ENCODE results near the gene XAB2.

XAB2 gene

GRCh38 chr19:7617172-7617571 is 12.2 kb downstream of the XAB2 start:
- Histone ChIP-seq H3K27me3 (ENCODE audit: control insufficient read depth in 1 of 2, insufficient read depth in 2 of 2, low read length in 2 of 2) (no peaks in the 10 kb centered on the region), H3K27ac (ENCODE audit: low read depth, low read length) (no peak overlapping the region), H3K4me1 (ENCODE audit: insufficient read depth, low read length) (peaks cover 4% of the 10 kb centered on the region), H3K9me3 (ENCODE audit: low read length) (no peaks in the 10 kb centered on the region), H3K36me3 (ENCODE audit: insufficient read depth, low read length) (peaks cover 22% of the 10 kb centered on the region), H3K9ac (ENCODE audit: low read length) (no peak overlapping the region), H3K4me3 (ENCODE audit: low read depth in 1 of 2, low read length in 2 of 2) (no peak overlapping the region)

GRCh38 chr19:7614859-7615741 is 14.2 kb downstream of the XAB2 start:
- H3K27me3 ChIP-seq (ENCODE audit: control insufficient read depth in 1 of 2, insufficient read depth in 2 of 2, low read length in 2 of 2) = no peaks in the 10 kb centered on the region
- H3K4me3 ChIP-seq (ENCODE audit: low read depth in 1 of 2, low read length in 2 of 2) = no peak overlapping the region
- no peaks in the 10 kb centered on the region for H3K9me3 ChIP-seq (ENCODE audit: low read length)
- H3K4me1 ChIP-seq (ENCODE audit: insufficient read depth, low read length) = peaks cover 4% of the 10 kb centered on the region
- H3K9ac ChIP-seq (ENCODE audit: low read length) = no peak overlapping the region
- no peak overlapping the region for H3K27ac ChIP-seq (ENCODE audit: low read depth, low read length)
- H3K36me3 ChIP-seq (ENCODE audit: insufficient read depth, low read length) = peaks cover 6% of the 10 kb centered on the region

GRCh38 chr19:7612282-7613274 is 16.8 kb downstream of the XAB2 start:
- Histone ChIP-seq H3K4me1 (ENCODE audit: insufficient read depth, low read length) (no peaks in the 10 kb centered on the region), H3K4me3 (ENCODE audit: low read depth in 1 of 2, low read length in 2 of 2) (no peak overlapping the region), H3K9me3 (ENCODE audit: low read length) (no peaks in the 10 kb centered on the region), H3K36me3 (ENCODE audit: insufficient read depth, low read length) (no peaks in the 10 kb centered on the region), H3K27ac (ENCODE audit: low read depth, low read length) (no peak overlapping the region), H3K27me3 (ENCODE audit: control insufficient read depth in 1 of 2, insufficient read depth in 2 of 2, low read length in 2 of 2) (no peaks in the 10 kb centered on the region), H3K9ac (ENCODE audit: low read length) (no peak overlapping the region)

- Histone ChIP-seq H3K27ac (ENCODE audit: low read depth, low read length) (no peak overlapping the region), H3K4me3 (ENCODE audit: low read depth in 1 of 2, low read length in 2 of 2) (no peak overlapping the region), H3K9me3 (ENCODE audit: low read length) (no peaks in the 10 kb centered on the region), H3K9ac (ENCODE audit: low read length) (no peak overlapping the region), H3K27me3 (ENCODE audit: control insufficient read depth in 1 of 2, insufficient read depth in 2 of 2, low read length in 2 of 2) (no peaks in the 10 kb centered on the region), H3K4me1 (ENCODE audit: insufficient read depth, low read length) (no peaks in the 10 kb centered on the region), H3K36me3 (ENCODE audit: insufficient read depth, low read length) (no peaks in the 10 kb centered on the region)
Measured at GRCh38 chr19:7611541-7612279, 17.6 kb downstream of the XAB2 start.

GRCh38 chr19:7610491-7611240 is 18.7 kb downstream of the XAB2 start:
- Histone ChIP-seq H3K36me3 (ENCODE audit: insufficient read depth, low read length) (no peaks in the 10 kb centered on the region), H3K4me3 (ENCODE audit: low read depth in 1 of 2, low read length in 2 of 2) (no peak overlapping the region)

GRCh38 chr19:7607874-7608560 is 21.3 kb downstream of the XAB2 start:
- H3K4me1 ChIP-seq (ENCODE audit: insufficient read depth, low read length) = no peaks in the 10 kb centered on the region
- H3K27ac ChIP-seq (ENCODE audit: low read depth, low read length) = no peak overlapping the region
- H3K9me3 ChIP-seq (ENCODE audit: low read length) = no peaks in the 10 kb centered on the region
- H3K4me3 ChIP-seq (ENCODE audit: low read depth in 1 of 2, low read length in 2 of 2) = no peak overlapping the region
- H3K9ac ChIP-seq (ENCODE audit: low read length) = no peak overlapping the region
- peaks cover 0 to 15% of the 10 kb centered on the region in 2 donors for H3K27me3 ChIP-seq (ENCODE audit: control insufficient read depth in 1 of 2, insufficient read depth in 2 of 2, low read length in 2 of 2)
- no peaks in the 10 kb centered on the region for H3K36me3 ChIP-seq (ENCODE audit: insufficient read depth, low read length)

More at GRCh38 chr19:7610491-7611240, 18.7 kb downstream of the XAB2 start:
- H3K27ac ChIP-seq (ENCODE audit: low read depth, low read length) = no peak overlapping the region
- no peaks in the 10 kb centered on the region for H3K9me3 ChIP-seq (ENCODE audit: low read length)
- H3K9ac ChIP-seq (ENCODE audit: low read length) = no peak overlapping the region
- H3K4me1 ChIP-seq (ENCODE audit: insufficient read depth, low read length) = no peaks in the 10 kb centered on the region
- H3K27me3 ChIP-seq (ENCODE audit: control insufficient read depth in 1 of 2, insufficient read depth in 2 of 2, low read length in 2 of 2) = peaks cover 0 to 1% of the 10 kb centered on the region in 2 donors

- Histone ChIP-seq H3K4me3 (ENCODE audit: low read depth in 1 of 2, low read length in 2 of 2) (no peak overlapping the region), H3K9me3 (ENCODE audit: low read length) (no peaks in the 10 kb centered on the region), H3K4me1 (ENCODE audit: insufficient read depth, low read length) (no peaks in the 10 kb centered on the region), H3K27ac (ENCODE audit: low read depth, low read length) (no peak overlapping the region), H3K27me3 (ENCODE audit: control insufficient read depth in 1 of 2, insufficient read depth in 2 of 2, low read length in 2 of 2) (peaks cover 0 to 15% of the 10 kb centered on the region in 2 donors), H3K9ac (ENCODE audit: low read length) (no peak overlapping the region), H3K36me3 (ENCODE audit: insufficient read depth, low read length) (no peaks in the 10 kb centered on the region)
Measured at GRCh38 chr19:7607212-7607873, 22.0 kb downstream of the XAB2 start.

- Histone ChIP-seq H3K27ac (ENCODE audit: low read depth, low read length) (no peak overlapping the region), H3K4me3 (ENCODE audit: low read depth in 1 of 2, low read length in 2 of 2) (no peak overlapping the region), H3K9ac (ENCODE audit: low read length) (no peak overlapping the region), H3K36me3 (ENCODE audit: insufficient read depth, low read length) (no peaks in the 10 kb centered on the region), H3K9me3 (ENCODE audit: low read length) (no peaks in the 10 kb centered on the region), H3K4me1 (ENCODE audit: insufficient read depth, low read length) (no peaks in the 10 kb centered on the region), H3K27me3 (ENCODE audit: control insufficient read depth in 1 of 2, insufficient read depth in 2 of 2, low read length in 2 of 2) (peaks cover 0 to 15% of the 10 kb centered on the region in 2 donors)
Measured at GRCh38 chr19:7606289-7606688, 23.1 kb downstream of the XAB2 start.

- H3K36me3 ChIP-seq (ENCODE audit: insufficient read depth, low read length) = no peaks in the 10 kb centered on the region
- no peaks in the 10 kb centered on the region for H3K9me3 ChIP-seq (ENCODE audit: low read length)
- H3K27ac ChIP-seq (ENCODE audit: low read depth, low read length) = no peak overlapping the region
- no peak overlapping the region for H3K9ac ChIP-seq (ENCODE audit: low read length)
- peaks cover 0 to 15% of the 10 kb centered on the region in 2 donors for H3K27me3 ChIP-seq (ENCODE audit: control insufficient read depth in 1 of 2, insufficient read depth in 2 of 2, low read length in 2 of 2)
- no peak overlapping the region for H3K4me3 ChIP-seq (ENCODE audit: low read depth in 1 of 2, low read length in 2 of 2)
- H3K4me1 ChIP-seq (ENCODE audit: insufficient read depth, low read length) = no peaks in the 10 kb centered on the region
Measured at GRCh38 chr19:7605490-7606222, 23.7 kb downstream of the XAB2 start.

Data from muscle layer of colon (tissue), 2 donors.